Esophagus muscularis mucosa (tissue), 3 donors: ENCODE measurements around the gene ROPN1B.

Experiments used
- CTCF ChIP-seq, 3 experiments: fragments of 200-600 bp in 2 of 3; fragments of 450-650 bp in 1 of 3; sonication (generic) in 2 of 3; IDR thresholded peaks; one replicate each; pipeline ENCODE4 v1.5.1; 2017 to 2019; ENCODE audit warnings: antibody characterized with exemption in 3 of 3, mild to moderate bottlenecking in 2 of 3, moderate library complexity in 1 of 3
- POLR2A ChIP-seq: fragments of 450-650 bp; IDR thresholded peaks from one replicate; pipeline ENCODE4 v1.6.1; 2017; ENCODE audit warnings: antibody characterized with exemption, moderate library complexity, mild to moderate bottlenecking, low read depth

- no peak for TF ChIP-seq CTCF (IDR thresholded peaks at IDR 0.05)
- no peak for TF ChIP-seq POLR2A
Observed at GRCh38 chr3:125959317-125960065, 9.5 kb upstream of the ROPN1B start.
